Ishikawa (cell line): ENCODE measurements around the gene ZNF813.
A peak's percentile ranks its signal among the peaks of the same experiment; 100 is the strongest.

ENCODE experiments used
- CEBPB ChIP-seq: IDR thresholded peaks from 2 replicates; pipeline ENCODE4 v1.6.1; 2012
- CREB1 ChIP-seq: IDR thresholded peaks from 2 replicates; pipeline ENCODE4 v1.6.1; 2012; ENCODE audit warnings: low read depth
- EGR1 ChIP-seq: IDR thresholded peaks from 2 replicates; pipeline ENCODE4 v1.6.1; 2012
- EP300 ChIP-seq: IDR thresholded peaks from 2 replicates; pipeline ENCODE4 v1.6.1; 2012; ENCODE audit warnings: borderline replicate concordance
- FOXM1 ChIP-seq: IDR thresholded peaks from 2 replicates; pipeline ENCODE4 v1.6.1; 2012; ENCODE audit warnings: low read depth, borderline replicate concordance
- MAX ChIP-seq: IDR thresholded peaks from 2 replicates; pipeline ENCODE4 v1.6.1; 2012
- NFIC ChIP-seq: IDR thresholded peaks from 2 replicates; pipeline ENCODE4 v1.6.1; 2012
- RAD21 ChIP-seq: IDR thresholded peaks from 2 replicates; pipeline ENCODE4 v1.6.1; 2012; ENCODE audit warnings: low read depth
- REST ChIP-seq: IDR thresholded peaks from 2 replicates; pipeline ENCODE4 v1.6.1; 2012; ENCODE audit warnings: low read depth, mild to moderate bottlenecking
- TAF1 ChIP-seq: IDR thresholded peaks from 2 replicates; pipeline ENCODE4 v1.6.1; 2012; ENCODE audit warnings: low read depth, mild to moderate bottlenecking
- TCF12 ChIP-seq: IDR thresholded peaks from 2 replicates; pipeline ENCODE4 v1.6.1; 2012; ENCODE audit warnings: low read depth
- TEAD4 ChIP-seq: IDR thresholded peaks from 2 replicates; pipeline ENCODE4 v1.6.1; 2012
- USF1 ChIP-seq: IDR thresholded peaks from 2 replicates; pipeline ENCODE4 v1.6.1; 2012
- YY1 ChIP-seq: IDR thresholded peaks from 2 replicates; pipeline ENCODE4 v1.6.1; 2012; ENCODE audit warnings: low read depth
- ZBTB7A ChIP-seq: IDR thresholded peaks from 2 replicates; pipeline ENCODE4 v1.6.1; 2012; ENCODE audit warnings: low read depth

Gene ZNF813

GRCh38 chr19:53537521-53538377, 70.2 kb downstream of the ZNF813 start, which contains the start of gene ZNF331:
TSS of gene ZNF331 (plus strand) at chr19:53538145. CDS start at chr19:53569377, 31,232 bp downstream.
- TF ChIP-seq CREB1 (peak; percentile 67; the same call in 1 of the 2 replicates), FOXM1 (no peak), MAX (peak; percentile 95), EGR1 (peak; percentile 96), REST (no peak), TCF12 (peak; percentile 14; the same call in 1 of the 2 replicates), RAD21 (no peak), TAF1 (peak; percentile 39; the same call in 1 of the 2 replicates), NFIC (no peak), YY1 (no peak), ZBTB7A (no peak)

GRCh38 chr19:53538378-53539109, 71.0 kb downstream of the ZNF813 start:
- TF ChIP-seq REST (no peak), TAF1 (no peak), TCF12 (no peak), EGR1 (no peak), EP300 (no peak), MAX (no peak), CREB1 (no peak), USF1 (no peak), TEAD4 (no peak), CEBPB (no peak), YY1 (no peak), ZBTB7A (no peak), RAD21 (no peak)

- no peak for TF ChIP-seq TEAD4
- no peak for TF ChIP-seq TAF1
- TF ChIP-seq USF1, result no peak
- no peak for TF ChIP-seq YY1
- TF ChIP-seq CREB1, result no peak
- no peak for TF ChIP-seq ZBTB7A
- TF ChIP-seq EGR1, result no peak
- no peak for TF ChIP-seq MAX
- TF ChIP-seq REST, result no peak
These were observed 72.6 kb downstream of the ZNF813 start for GRCh38 chr19:53540091-53540490.
